Endothelial cell of hepatic sinusoid (primary cell): ENCODE results near the gene GBA2.

Experiments
- in situ Hi-C: cut with HindIII; loops from 2 replicates; pipeline ENCODE4 v1.10.0; 2017; ENCODE audit warnings: low sequenced_read_pairs

Gene GBA2

DNA sequence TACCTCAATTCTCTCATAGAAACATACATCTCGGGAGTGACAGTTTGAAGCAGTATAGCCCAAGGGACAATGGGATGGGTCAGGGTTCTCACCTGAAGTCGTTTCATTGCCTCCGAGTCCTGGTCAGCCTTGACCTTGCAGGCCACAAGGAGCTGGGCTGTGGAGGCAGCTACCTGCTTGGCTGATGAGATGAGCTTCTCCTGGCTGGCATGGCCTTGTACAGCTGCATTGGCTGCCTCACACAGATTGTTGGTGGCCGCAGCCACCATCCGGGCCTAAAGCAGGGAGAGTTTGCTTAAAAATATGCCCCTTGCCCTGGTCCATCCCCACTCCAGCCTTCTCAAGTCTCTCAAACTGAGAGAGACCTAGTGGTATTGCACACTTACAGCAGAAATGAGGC, 50.8 kb downstream of the GBA2 start:
- in situ Hi-C loops = no loop called here

DNA sequence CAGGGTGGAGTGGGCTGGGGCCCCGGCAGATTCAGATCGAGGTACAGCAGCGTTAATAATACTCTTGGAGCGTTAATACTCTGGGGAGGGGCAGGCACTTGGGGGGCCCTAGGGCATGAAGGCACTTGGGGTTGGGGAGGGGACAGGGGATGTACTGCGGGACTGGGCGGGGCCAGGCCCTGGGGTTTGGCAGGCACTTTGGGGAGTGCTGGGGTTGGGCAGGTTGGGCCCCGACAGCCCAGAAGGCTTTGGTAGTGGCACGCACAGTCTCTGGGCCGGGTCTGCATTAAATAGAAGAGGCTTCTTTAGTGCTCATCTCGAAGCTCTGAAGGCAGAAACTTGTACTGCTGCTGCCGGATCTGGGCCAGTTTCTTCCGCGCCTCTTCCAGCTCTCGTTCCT, 51.5 kb downstream of the GBA2 start:
- in situ Hi-C loops = no loop called here

DNA sequence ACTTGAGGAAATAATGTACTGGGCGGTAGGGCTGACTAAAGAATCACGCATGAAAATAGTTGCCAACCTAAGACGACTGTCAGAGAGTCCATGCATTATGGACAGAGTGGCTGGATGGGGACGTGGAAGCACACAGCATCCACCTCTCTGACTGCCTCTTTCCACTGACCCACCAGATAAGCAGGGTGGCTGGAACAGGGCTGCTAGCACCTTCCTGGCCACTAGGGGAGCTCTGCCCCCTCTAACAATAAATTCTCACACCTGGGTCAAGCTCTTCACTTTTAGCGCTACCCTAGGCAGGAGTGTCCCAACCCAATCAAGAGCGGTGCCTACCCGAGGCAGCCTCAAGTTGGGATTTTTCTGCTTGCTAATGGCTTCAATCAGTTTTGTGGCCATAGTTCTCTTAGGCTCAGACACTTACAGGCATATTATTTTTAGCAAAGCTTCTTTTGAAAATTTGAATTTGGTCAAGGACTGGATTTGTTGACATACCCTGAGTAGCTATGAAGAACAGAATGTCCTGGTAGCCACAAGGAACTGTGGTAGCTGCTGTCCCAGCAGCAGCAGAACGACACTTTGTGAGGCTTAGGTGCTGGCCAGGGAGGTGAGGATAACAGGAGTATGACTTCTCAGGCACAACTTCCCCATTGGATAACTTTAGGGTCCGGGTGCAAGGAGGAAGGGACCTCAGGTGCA, 52.4 kb downstream of the GBA2 start:
- in situ Hi-C loops = no loop called here

DNA sequence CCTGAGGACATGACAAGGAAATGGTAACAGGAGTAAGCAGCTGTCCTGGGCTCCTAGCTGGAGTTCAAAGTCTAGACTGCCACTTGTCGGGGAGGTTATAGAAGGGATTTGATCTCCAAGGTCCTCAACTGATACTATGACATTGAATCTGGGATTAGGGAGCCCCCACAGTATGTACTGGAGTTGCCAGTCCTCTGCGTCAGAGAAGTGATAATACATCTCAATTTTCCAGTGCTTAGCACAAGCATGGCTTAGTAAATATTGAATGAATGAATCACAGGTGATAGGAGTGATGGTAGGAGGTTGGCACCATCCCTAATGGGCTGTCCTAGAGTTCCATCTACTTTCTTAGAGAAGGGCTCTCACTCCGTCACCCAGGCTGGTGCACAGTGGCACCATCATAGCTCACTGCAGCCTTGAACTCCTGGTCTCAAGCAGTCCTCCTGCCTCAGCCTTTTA, 53.1 kb downstream of the GBA2 start:
- in situ Hi-C loops = no loop called here

DNA sequence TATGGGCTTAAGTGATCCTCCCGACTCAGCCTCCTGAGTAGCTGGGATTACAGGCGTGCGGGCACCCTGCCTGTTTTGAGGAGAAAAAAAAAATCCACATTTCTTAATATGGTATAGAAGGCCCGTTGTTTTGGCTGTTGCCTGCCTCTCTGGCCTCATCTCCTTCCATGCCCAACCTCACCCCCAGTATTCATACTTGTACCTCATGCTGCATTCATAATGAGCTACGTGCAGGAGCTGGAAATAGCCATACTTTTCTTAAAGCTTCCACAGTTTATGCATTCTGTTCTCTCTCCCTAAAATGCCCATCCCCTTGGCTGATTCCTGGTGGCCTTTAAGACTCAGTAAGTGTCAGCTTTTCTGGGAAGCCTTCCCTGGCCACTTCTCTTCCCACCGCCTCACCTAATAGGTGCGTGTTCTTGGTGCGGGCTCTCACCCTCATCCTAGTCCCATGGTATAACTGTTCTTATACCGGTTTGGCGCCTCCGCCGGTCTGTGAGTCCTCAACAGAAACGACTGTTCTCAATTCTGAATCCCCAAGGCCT, 57.2 kb downstream of the GBA2 start:
- in situ Hi-C loops = no loop called here

DNA sequence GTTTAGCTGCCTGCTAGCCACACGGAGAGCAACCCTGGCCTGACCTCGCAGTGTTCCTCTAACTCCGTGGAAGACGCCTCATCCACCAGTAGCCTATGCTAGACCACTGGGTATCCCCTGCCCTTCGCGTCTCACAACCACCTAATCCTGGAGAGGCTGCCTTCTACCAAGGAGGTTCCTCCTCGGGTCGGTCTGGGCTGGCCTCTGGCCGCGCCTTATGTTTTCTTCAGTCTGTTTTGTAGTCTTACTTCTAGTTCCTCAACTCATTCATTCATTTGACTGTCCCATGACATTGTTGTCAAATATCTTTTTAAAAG, 57.7 kb downstream of the GBA2 start:
- in situ Hi-C loops = no loop called here

DNA sequence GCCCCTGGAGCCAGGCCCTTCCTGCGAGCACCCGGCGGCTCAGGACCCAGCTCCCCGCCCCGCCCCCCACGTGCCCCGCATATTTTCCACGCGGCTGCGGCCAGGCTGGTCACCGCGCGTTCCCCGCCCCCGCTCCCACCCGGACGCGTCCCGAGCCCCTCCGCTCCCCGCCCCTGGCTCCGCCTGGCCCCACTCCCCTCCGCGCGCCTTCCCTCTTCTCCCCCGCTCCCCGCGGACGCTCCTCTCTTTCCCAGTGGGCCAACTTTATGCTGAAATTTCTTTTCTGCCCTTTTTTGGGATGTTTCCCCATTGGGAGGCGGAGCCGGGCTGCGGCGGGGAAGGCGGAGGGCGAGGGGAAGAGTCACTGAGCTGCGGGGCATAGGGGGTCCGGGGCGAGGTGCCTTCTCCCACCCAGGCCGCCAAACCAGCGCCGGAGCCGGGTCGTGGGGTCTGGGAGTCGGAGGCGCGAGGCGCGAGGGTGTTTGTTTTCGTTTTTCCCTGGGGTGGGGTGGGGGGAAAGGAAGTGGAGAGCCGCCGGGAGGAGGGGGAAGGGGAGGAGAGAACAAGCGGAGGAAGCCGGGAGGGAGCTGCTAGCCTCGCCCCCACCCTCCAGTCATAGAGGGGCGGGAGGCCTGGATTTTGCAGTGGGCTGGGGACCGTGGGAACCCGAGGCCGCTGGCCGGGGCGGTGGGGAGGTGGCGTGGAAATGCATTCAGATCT, 58.3 kb downstream of the GBA2 start:
- in situ Hi-C loops = no loop called here

DNA sequence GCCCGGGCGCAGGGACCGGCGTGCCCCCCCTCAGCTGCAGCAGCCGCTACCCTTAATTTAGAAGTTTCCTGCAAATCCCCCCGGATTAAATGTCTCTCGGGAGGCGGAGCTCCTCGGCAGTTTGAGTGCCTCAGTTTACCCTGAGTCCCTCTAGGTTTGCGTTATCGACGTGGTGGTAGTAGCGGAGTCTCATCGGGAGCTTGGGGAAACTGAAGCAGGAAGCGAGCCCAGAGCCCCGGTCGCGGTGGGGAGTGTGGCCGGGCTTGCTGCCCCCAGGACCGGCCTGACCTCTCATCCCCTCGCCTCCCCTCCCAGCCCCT, 58.8 kb downstream of the GBA2 start:
- in situ Hi-C loops = no loop called here

DNA sequence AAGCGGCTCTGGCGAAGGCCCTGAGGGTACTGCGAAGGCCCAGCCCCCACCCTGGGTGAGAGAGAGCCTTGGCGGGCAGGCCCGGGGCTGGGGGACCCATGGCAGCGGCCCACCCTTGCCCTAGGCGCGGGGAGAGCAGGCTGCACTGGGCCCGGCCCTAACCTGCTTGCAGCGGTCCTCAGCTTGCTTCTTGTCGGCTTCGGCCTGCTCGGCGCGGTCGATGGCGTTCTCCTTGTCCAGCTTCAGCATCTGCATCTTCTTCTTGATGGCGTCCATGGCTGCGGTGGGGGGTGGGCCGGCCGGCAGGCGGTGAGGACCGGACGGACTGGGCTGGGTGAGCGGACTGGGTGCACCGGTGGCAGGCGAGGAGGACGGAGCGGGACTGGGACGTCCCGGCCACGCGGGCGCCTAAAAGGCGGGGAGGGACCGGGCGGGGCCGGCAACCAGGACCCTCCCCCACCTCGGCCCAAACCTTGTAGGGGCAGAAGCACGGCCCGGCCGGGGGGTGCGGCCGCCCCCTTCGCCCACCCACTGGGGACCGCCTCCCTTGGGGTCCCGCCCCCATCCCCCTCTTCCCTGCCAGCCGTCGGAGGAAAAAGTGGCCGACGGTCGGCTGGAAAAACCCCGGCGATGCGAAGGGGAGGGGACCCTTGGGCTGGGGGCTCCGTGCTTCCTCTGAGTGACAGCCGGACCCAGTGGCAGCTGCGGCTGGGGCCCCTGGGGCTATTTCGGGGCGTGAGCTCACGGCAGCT, 59.3 kb downstream of the GBA2 start, which contains the start of gene TPM2:
Gene TPM2 (minus strand): TSS at position 384 of the 752 bp plus-strand sequence. CDS start 108 bp downstream, at position 276.
- in situ Hi-C loops = no loop called here

DNA sequence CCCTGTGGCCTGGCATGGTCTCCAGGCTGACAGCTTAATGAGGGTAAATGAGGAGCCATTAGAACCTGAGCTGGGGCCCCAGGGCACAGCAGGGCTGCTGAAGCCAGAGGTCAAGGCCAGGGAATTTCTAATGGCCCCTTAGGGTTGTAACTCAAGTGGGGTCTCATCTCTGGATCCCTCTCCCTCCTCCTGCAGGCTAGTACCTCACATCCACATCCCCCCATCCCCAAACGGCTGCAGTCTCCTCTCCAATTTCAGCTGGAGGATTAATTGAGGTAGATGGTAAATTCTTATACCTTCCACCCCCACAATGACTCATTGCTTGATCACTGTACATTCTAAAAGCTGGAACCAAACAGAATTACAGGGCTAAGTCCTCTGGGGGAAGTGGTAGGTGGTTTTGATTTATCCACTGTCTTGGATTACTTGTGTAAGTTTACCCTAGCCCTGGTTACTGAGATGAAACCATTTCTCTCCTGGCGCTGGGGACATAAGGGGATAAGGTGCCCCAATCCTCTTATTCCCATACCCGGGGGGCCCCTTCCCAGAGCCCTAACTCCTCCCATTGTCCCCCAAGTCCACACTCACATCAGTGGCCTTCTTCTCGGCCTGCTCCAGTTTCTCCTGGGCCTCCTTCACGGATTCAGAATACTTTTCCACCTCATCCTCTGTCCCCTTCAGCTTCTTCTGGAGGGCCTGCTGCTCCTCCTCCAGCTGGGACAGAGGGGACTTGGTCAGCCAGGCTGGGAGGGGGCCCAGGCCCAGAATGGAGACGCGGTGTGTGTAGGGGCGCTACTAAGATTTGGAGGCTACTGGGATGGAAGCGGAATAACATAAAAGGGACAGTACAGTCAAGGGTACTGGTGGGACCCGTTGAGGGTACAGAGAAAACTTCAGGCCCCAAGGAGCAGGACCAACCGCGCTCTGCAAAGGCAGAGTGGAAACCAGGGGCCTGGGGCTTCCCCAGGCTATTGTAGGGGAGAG, 60.2 kb downstream of the GBA2 start:
- in situ Hi-C loops = no loop called here

DNA sequence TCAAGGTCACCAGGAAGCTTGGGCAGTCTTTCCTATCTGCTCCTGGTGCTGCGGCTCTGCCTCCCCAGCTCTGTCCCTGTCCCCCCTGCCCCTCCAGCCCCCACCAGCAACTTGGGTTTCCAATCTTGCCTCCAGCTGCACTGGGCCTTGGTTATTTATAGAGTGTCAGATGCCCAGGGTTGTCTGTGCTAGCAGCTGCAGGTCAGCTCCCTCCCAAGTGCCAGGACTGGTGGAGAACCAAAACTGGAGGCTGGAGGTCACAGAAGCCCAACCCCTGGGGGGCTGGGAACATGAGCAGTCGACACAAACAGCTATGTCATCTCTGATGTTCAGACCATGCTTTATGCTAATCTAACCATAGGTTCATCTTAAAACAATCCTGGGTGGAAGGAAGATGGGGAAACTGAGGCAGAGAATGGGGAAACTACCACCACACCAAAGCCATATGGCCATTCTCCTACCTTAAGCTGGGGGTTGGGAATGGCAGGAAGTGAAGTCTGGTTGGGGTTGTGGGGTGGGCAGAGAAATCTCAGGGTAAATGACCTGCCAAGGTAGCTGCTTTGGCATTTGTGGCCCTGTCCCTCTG, 61.0 kb downstream of the GBA2 start:
- in situ Hi-C loops = no loop called here

DNA sequence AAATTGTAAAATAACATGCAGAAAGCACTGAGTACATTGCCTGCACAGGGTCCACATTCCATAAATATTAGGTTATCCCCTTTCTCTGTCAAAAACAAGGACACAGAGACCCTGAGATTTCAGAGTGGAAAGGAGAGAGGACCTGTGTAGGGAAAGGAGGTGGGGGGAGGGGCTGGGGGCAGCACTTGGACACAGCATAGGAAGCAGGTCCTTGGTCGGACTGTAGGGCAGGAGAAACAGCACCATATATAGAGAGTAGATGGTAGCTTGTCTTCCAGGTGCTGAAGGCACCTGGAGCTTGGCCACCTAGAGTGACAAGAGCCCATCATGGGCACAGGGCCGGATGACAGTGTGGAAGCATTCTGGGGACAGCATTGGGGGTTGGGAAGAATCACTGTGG, 61.7 kb downstream of the GBA2 start:
- in situ Hi-C loops = no loop called here
